Neural crest cell (in vitro differentiated cells): Measurements from ENCODE around the gene TNIK. TPM values are rescaled to one million over a fixed set of nuclear protein-coding genes. Genes with fewer than 3 reads are reported as not detected.
"Not testable (repeated sequence)": the region's sequence is repeated elsewhere in the genome, so short reads cannot be mapped to it uniquely, and the experiment has no call there.

Experiments
- DNase-seq: peaks from one replicate; pipeline ENCODE4 v3.0.0; 2021; ENCODE audit warnings: low read depth, mixed read lengths, low spot score
- H3K27ac Mint-ChIP-seq: one replicate; pipeline ENCODE4 v1.8.0; 2021; ENCODE audit warnings: mild to moderate bottlenecking, mixed read lengths; ENCODE audit not compliant: unreplicated experiment
- H3K27me3 Mint-ChIP-seq: 2 replicates; pipeline ENCODE4 v1.8.0; 2021; ENCODE audit warnings: low read depth, mild to moderate bottlenecking, mixed read lengths
- H3K36me3 Mint-ChIP-seq: 2 replicates; pipeline ENCODE4 v1.8.0; 2021; ENCODE audit warnings: low read depth, mild to moderate bottlenecking, mixed read lengths
- H3K4me1 Mint-ChIP-seq: 2 replicates; pipeline ENCODE4 v1.8.0; 2021; ENCODE audit warnings: mixed read lengths
- H3K4me3 Mint-ChIP-seq: one replicate; pipeline ENCODE4 v1.8.0; 2021; ENCODE audit warnings: mild to moderate bottlenecking, mixed read lengths
- H3K9me3 Mint-ChIP-seq: 2 replicates; pipeline ENCODE4 v1.8.0; 2021; ENCODE audit warnings: mixed read lengths
- total RNA-seq: library from RNA; stranded (reverse); gene quantifications from 2 replicates; pipeline ENCODE4 v1.2.1, GENCODE V29; 2021
- TF ChIP-seq, protein P1 (sequence below): fragments of 200-600 bp; sonication (generic); conservative IDR thresholded peaks from 2 replicates; pipeline ENCODE4 v1.5.0; 2021; ENCODE audit warnings: antibody characterized with exemption, mild to moderate bottlenecking

TNIK gene
- total RNA-seq, 1 donor from 2014 or later: 32.3 TPM

DNA sequence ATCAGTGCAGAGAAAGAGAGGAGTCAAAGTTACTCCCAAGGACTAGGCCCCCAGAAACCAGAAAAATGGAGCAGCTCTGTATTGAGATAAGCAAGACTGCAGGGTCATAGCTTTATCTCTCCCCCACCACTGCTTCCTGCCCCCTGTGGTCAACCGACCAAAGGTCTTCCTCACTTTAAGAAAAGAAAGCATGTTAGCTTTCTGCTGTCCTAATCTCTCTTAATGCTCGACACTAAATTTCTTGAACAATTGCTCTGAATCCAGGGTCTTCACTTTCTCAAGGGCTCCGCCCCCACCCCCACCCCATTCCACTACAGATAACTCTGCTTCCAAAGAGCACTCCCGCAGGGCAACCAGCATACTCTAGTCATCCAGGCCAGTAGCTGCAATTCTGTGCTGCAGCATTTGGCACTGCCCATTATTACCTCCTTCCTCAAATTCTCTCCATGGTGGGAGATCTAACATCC is 31.9 kb downstream of the TNIK start:
- no peak for DNase-seq
- Mint-ChIP-seq H3K4me1 (peaks cover 9% of the 10 kb centered on the region), H3K36me3 (peaks cover 3% of the 10 kb centered on the region), H3K9me3 (no peaks in the 10 kb centered on the region), H3K27me3 (no peaks in the 10 kb centered on the region), H3K4me3 (no peak overlapping the region), H3K27ac (no peak overlapping the region)
- TF ChIP-seq, protein P1, sequence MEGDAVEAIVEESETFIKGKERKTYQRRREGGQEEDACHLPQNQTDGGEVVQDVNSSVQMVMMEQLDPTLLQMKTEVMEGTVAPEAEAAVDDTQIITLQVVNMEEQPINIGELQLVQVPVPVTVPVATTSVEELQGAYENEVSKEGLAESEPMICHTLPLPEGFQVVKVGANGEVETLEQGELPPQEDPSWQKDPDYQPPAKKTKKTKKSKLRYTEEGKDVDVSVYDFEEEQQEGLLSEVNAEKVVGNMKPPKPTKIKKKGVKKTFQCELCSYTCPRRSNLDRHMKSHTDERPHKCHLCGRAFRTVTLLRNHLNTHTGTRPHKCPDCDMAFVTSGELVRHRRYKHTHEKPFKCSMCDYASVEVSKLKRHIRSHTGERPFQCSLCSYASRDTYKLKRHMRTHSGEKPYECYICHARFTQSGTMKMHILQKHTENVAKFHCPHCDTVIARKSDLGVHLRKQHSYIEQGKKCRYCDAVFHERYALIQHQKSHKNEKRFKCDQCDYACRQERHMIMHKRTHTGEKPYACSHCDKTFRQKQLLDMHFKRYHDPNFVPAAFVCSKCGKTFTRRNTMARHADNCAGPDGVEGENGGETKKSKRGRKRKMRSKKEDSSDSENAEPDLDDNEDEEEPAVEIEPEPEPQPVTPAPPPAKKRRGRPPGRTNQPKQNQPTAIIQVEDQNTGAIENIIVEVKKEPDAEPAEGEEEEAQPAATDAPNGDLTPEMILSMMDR: no peak

- no peak overlapping the region for H3K4me3 Mint-ChIP-seq
- peaks cover 9% of the 10 kb centered on the region for H3K4me1 Mint-ChIP-seq
- no peaks in the 10 kb centered on the region for H3K27me3 Mint-ChIP-seq
- H3K36me3 Mint-ChIP-seq: peaks cover 3% of the 10 kb centered on the region
- H3K27ac Mint-ChIP-seq: no peak overlapping the region
- DNase-seq: no peak
- TF ChIP-seq, protein P1: no peak
- peaks cover 2% of the 10 kb centered on the region for H3K9me3 Mint-ChIP-seq
These were observed 32.4 kb downstream of the TNIK start for GRCh38 chr3:171427771-171428320.

DNA sequence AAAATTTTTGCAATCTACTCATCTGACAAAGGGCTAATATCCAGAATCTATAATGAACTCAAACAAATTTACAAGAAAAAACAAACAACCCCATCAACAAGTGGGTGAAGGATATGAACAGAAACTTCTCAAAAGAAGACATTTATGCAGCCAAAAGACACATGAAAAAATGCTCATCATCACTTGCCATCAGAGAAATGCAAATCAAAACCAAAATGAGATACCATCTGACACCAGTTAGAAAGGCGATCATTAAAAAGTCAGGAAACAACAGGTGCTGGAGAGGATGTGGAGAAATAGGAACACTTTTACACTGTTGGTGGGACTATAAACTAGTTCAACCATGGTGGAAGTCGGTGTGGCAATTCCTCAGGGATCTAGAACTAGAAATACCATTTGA is 36.1 kb downstream of the TNIK start:
- not testable (repeated sequence) for DNase-seq, H3K36me3 Mint-ChIP-seq, H3K9me3 Mint-ChIP-seq, H3K27ac Mint-ChIP-seq, H3K27me3 Mint-ChIP-seq, H3K4me3 Mint-ChIP-seq
- H3K4me1 Mint-ChIP-seq: peaks cover 23% of the 10 kb centered on the region

DNA sequence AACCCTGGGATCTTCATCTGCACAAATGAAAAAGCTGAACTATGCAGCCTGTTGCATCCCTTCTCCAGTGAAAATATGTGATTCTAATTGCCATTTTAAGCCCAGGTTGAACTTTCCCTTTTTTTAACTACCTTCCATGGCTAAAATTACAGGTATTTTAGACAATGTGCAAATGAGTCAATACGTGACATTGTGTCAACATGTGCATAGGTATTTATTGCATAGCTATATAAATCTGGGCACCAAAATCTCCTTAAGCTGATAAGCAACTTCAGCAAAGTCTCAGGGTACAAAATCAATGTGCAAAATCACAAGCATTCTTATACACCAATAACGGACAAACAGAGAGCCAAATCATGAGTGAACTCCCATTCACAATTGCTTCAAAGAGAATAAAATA is 37.4 kb downstream of the TNIK start:
- H3K27ac Mint-ChIP-seq, H3K9me3 Mint-ChIP-seq, DNase-seq, H3K4me3 Mint-ChIP-seq, H3K36me3 Mint-ChIP-seq, H3K27me3 Mint-ChIP-seq: not testable (repeated sequence)
- H3K4me1 Mint-ChIP-seq: peaks cover 29% of the 10 kb centered on the region

DNA sequence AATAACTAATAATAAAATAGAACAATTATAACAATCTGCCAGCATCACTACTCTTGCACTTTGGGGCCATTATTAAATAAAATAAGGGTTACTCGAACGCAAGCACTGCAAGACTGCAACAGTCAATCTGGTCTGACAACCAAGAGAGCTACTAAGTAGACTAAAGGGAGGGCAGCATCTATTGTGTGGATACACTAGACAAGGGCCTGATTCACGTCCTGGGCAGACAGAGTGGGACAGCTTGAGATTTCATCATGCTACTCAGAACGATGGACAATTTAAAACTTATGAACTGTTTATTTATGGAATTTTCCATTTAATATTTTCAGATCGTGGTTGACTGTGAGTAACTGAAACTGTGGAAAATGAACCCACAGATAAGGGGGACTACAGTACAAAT is 39.5 kb downstream of the TNIK start:
- peaks cover 5% of the 10 kb centered on the region for H3K9me3 Mint-ChIP-seq
- peaks cover 36% of the 10 kb centered on the region for H3K4me1 Mint-ChIP-seq
- H3K27me3 Mint-ChIP-seq: no peaks in the 10 kb centered on the region
- peaks cover 8% of the 10 kb centered on the region for H3K36me3 Mint-ChIP-seq
- no peak for DNase-seq
- no peak overlapping the region for H3K4me3 Mint-ChIP-seq
- no peak overlapping the region for H3K27ac Mint-ChIP-seq
- TF ChIP-seq, protein P1: no peak

GRCh38 chr3:171419457-171419856 is 40.7 kb downstream of the TNIK start:
- peaks cover 36% of the 10 kb centered on the region for H3K4me1 Mint-ChIP-seq
- H3K9me3 Mint-ChIP-seq: peaks cover 5% of the 10 kb centered on the region
- no peaks in the 10 kb centered on the region for H3K27me3 Mint-ChIP-seq
- TF ChIP-seq, protein P1: no peak
- peaks cover 8% of the 10 kb centered on the region for H3K36me3 Mint-ChIP-seq
- no peak overlapping the region for H3K4me3 Mint-ChIP-seq
- no peak for DNase-seq
- no peak overlapping the region for H3K27ac Mint-ChIP-seq

GRCh38 chr3:171417813-171418212 is 42.4 kb downstream of the TNIK start:
- H3K36me3 Mint-ChIP-seq: peaks cover 4% of the 10 kb centered on the region
- peaks cover 36% of the 10 kb centered on the region for H3K4me1 Mint-ChIP-seq
- no peak overlapping the region for H3K4me3 Mint-ChIP-seq
- no peaks in the 10 kb centered on the region for H3K27me3 Mint-ChIP-seq
- TF ChIP-seq, protein P1: no peak
- H3K9me3 Mint-ChIP-seq: peaks cover 3% of the 10 kb centered on the region
- no peak for DNase-seq
- no peak overlapping the region for H3K27ac Mint-ChIP-seq
